PFSK-1 (cell line): ENCODE measurements around the gene PCMT1.

Experiments
- FOXP2 ChIP-seq: optimal IDR thresholded peaks from 2 replicates; pipeline ENCODE3; 2011; ENCODE audit warnings: borderline replicate concordance, control low read depth, inconsistent platforms; ENCODE audit not compliant: insufficient read depth; ENCODE audit errors: extremely low read length, extremely low read depth
- POLR2AphosphoS5 ChIP-seq: IDR thresholded peaks from 2 replicates; pipeline ENCODE4 v1.6.1; 2012; ENCODE audit warnings: low read depth, mild to moderate bottlenecking, control low read depth, low read length, moderate library complexity
- SIN3A ChIP-seq: IDR thresholded peaks from 2 replicates; pipeline ENCODE4 v1.6.1; 2012; ENCODE audit warnings: mild to moderate bottlenecking, low read length, moderate library complexity, borderline replicate concordance; ENCODE audit not compliant: insufficient read depth
- TAF1 ChIP-seq: IDR thresholded peaks from 2 replicates; pipeline ENCODE4 v1.6.1; 2012; ENCODE audit warnings: low read length, control low read depth, borderline replicate concordance; ENCODE audit not compliant: insufficient read depth
- TF ChIP-seq, protein P1 (sequence below), 2 experiments: IDR thresholded peaks; 2 replicates each; pipeline versions ENCODE4 v1.6.1 to v1.8.0; 2011 to 2012; ENCODE audit warnings: low read depth in 2 of 2, low read length in 2 of 2, control low read depth in 1 of 2, inconsistent platforms in 1 of 2, mild to moderate bottlenecking in 1 of 2, moderate library complexity in 1 of 2; ENCODE audit not compliant: insufficient read depth in 1 of 2

DNA sequence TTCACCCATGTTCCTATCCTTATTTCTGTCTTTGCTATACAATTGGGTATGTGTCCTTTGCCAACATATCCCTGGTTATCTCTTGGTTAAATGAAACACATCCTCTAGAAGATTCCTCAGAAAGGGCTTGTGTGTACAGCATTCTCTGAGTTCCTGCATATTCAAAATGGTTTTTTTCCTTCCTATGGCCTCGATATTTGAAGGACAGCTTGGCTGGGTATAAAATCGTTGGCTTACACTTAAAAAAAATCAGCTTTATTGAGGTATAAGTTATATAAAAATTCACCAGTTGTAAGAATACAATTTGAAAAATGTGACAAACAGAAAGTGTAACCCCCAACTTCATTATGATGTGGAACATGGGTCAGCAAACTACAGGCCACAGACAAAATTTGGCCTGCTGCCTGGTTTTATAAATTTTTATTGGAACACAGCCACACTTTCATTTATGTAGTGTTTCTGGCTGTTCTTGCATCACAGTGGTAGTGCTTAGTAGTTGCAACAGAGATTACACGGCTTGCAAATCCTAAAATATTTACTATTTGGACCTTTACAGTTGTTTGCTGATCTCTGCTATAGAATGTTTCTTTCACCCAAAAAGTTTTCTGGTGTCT lies 16.7 kb downstream of the PCMT1 start:
- TF ChIP-seq POLR2AphosphoS5 = no peak
- TF ChIP-seq, protein P1, sequence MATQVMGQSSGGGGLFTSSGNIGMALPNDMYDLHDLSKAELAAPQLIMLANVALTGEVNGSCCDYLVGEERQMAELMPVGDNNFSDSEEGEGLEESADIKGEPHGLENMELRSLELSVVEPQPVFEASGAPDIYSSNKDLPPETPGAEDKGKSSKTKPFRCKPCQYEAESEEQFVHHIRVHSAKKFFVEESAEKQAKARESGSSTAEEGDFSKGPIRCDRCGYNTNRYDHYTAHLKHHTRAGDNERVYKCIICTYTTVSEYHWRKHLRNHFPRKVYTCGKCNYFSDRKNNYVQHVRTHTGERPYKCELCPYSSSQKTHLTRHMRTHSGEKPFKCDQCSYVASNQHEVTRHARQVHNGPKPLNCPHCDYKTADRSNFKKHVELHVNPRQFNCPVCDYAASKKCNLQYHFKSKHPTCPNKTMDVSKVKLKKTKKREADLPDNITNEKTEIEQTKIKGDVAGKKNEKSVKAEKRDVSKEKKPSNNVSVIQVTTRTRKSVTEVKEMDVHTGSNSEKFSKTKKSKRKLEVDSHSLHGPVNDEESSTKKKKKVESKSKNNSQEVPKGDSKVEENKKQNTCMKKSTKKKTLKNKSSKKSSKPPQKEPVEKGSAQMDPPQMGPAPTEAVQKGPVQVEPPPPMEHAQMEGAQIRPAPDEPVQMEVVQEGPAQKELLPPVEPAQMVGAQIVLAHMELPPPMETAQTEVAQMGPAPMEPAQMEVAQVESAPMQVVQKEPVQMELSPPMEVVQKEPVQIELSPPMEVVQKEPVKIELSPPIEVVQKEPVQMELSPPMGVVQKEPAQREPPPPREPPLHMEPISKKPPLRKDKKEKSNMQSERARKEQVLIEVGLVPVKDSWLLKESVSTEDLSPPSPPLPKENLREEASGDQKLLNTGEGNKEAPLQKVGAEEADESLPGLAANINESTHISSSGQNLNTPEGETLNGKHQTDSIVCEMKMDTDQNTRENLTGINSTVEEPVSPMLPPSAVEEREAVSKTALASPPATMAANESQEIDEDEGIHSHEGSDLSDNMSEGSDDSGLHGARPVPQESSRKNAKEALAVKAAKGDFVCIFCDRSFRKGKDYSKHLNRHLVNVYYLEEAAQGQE (IDR thresholded peaks at IDR 0.05; ENCODE audit: insufficient read depth in 1 of 2, low read depth in 2 of 2, low read length in 2 of 2) = no peak
- TF ChIP-seq TAF1 = no peak
- TF ChIP-seq SIN3A = no peak
- TF ChIP-seq FOXP2 = no peak
